H9 (cell line): ENCODE measurements around the gene TMTC2. TPM values are rescaled to one million over a fixed set of nuclear protein-coding genes. Genes with fewer than 3 reads are reported as not detected.

ENCODE experiments used
- DNase-seq: peaks from one replicate; pipeline ENCODE4 v3.0.0-alpha.2; 2017
- H2AFZ ChIP-seq: one replicate; pipeline ENCODE4 v1.6.1; 2013; ENCODE audit warnings: mild to moderate bottlenecking, low read length, control low read depth, moderate library complexity
- H2AK5ac ChIP-seq: 2 replicates; pipeline ENCODE4 v1.6.1; 2013; ENCODE audit warnings: low read length, control low read depth, mixed read lengths; ENCODE audit not compliant: insufficient read length
- H2BK120ac ChIP-seq: one replicate; pipeline ENCODE4 v1.6.1; 2013; ENCODE audit warnings: low read depth, mild to moderate bottlenecking, low read length, control low read depth, inconsistent platforms; ENCODE audit not compliant: poor library complexity, severe bottlenecking
- H2BK12ac ChIP-seq: 2 replicates; pipeline ENCODE4 v1.6.1; 2013; ENCODE audit warnings: low read length, control low read depth, mixed read lengths, low read depth; ENCODE audit not compliant: insufficient read length
- H2BK15ac ChIP-seq: 2 replicates; pipeline ENCODE4 v1.6.1; 2013; ENCODE audit warnings: low read depth, low read length, control low read depth
- H2BK20ac ChIP-seq: one replicate; pipeline ENCODE4 v1.6.1; 2013; ENCODE audit warnings: low read depth, mild to moderate bottlenecking, low read length, control low read depth, inconsistent platforms; ENCODE audit not compliant: poor library complexity, severe bottlenecking
- H2BK5ac ChIP-seq: 2 replicates; pipeline ENCODE4 v1.6.1; 2013; ENCODE audit warnings: low read length, control low read depth, mixed read lengths; ENCODE audit not compliant: insufficient read length
- H3K14ac ChIP-seq: 2 replicates; pipeline ENCODE4 v1.6.1; 2013; ENCODE audit warnings: low read length, control low read depth; ENCODE audit not compliant: insufficient read depth
- H3K18ac ChIP-seq: 2 replicates; pipeline ENCODE4 v1.6.1; 2013; ENCODE audit warnings: low read depth, mild to moderate bottlenecking, mixed read lengths, low read length, control low read depth; ENCODE audit not compliant: insufficient read length
- H3K23ac ChIP-seq: 2 replicates; pipeline ENCODE4 v1.6.1; 2013; ENCODE audit warnings: low read length, control low read depth, mixed read lengths, low read depth; ENCODE audit not compliant: insufficient read length
- H3K23me2 ChIP-seq: 2 replicates; pipeline ENCODE4 v1.6.1; 2013; ENCODE audit warnings: low read depth, mild to moderate bottlenecking, mixed read lengths, low read length, control low read depth; ENCODE audit not compliant: insufficient read length, poor library complexity, severe bottlenecking
- H3K27ac ChIP-seq: 2 replicates; pipeline ENCODE4 v1.5.1; 2013; ENCODE audit warnings: low read length, control low read depth, mixed read lengths, low read depth; ENCODE audit not compliant: insufficient read length
- H3K27me3 ChIP-seq: 2 replicates; pipeline ENCODE4 v1.6.1; 2013; ENCODE audit warnings: low read length, control low read depth, inconsistent platforms; ENCODE audit not compliant: insufficient read depth
- H3K4ac ChIP-seq: 2 replicates; pipeline ENCODE4 v1.6.1; 2013; ENCODE audit warnings: low read depth, mild to moderate bottlenecking, control low read depth, inconsistent platforms, low read length, moderate library complexity
- H3K4me1 ChIP-seq: 2 replicates; pipeline ENCODE4 v1.6.1; 2013; ENCODE audit warnings: low read length, control low read depth, inconsistent platforms; ENCODE audit not compliant: insufficient read depth
- H3K4me2 ChIP-seq: 2 replicates; pipeline ENCODE4 v1.6.1; 2013; ENCODE audit warnings: low read length, control low read depth, mixed read lengths; ENCODE audit not compliant: insufficient read length, insufficient read depth
- H3K56ac ChIP-seq: 2 replicates; pipeline ENCODE4 v1.6.1; 2013; ENCODE audit warnings: low read depth, mild to moderate bottlenecking, mixed read lengths, low read length, control low read depth; ENCODE audit not compliant: insufficient read length
- H3K79me1 ChIP-seq: 2 replicates; pipeline ENCODE4 v1.6.1; 2013; ENCODE audit warnings: low read depth, mild to moderate bottlenecking, moderate library complexity, low read length, control low read depth, inconsistent platforms; ENCODE audit not compliant: insufficient read depth, poor library complexity, severe bottlenecking
- H3K79me2 ChIP-seq: 2 replicates; pipeline ENCODE4 v1.6.1; 2013; ENCODE audit warnings: low read length, control low read depth, inconsistent platforms; ENCODE audit not compliant: insufficient read depth
- H3K9ac ChIP-seq: 2 replicates; pipeline ENCODE4 v1.6.1; 2013; ENCODE audit warnings: low read length, control low read depth, mixed read lengths; ENCODE audit not compliant: insufficient read length; ENCODE audit errors: extremely low read depth
- H3K9me3 ChIP-seq: one replicate; pipeline ENCODE4 v1.6.1; 2013; ENCODE audit warnings: low read depth, low read length, inconsistent platforms; ENCODE audit not compliant: control insufficient read depth
- H3T11ph ChIP-seq: one replicate; pipeline ENCODE4 v1.6.1; 2013; ENCODE audit warnings: mild to moderate bottlenecking, low read length, control low read depth, inconsistent platforms
- H4K20me1 ChIP-seq: one replicate; pipeline ENCODE4 v1.6.1; 2013; ENCODE audit not compliant: control insufficient read depth, insufficient read length, insufficient read depth
- H4K5ac ChIP-seq: 2 replicates; pipeline ENCODE4 v1.6.1; 2013; ENCODE audit warnings: low read depth, mild to moderate bottlenecking, mixed read lengths, low read length, control low read depth; ENCODE audit not compliant: insufficient read length
- H4K8ac ChIP-seq: replicated peaks from 2 replicates; pipeline ENCODE4 v1.6.1; 2013; ENCODE audit warnings: low read length, control low read depth, mixed read lengths, low read depth; ENCODE audit not compliant: insufficient read length
- H4K91ac ChIP-seq: 2 replicates; pipeline ENCODE4 v1.6.1; 2013; ENCODE audit warnings: low read depth, mild to moderate bottlenecking, moderate library complexity, mixed read lengths, low read length, control low read depth; ENCODE audit not compliant: insufficient read length
- H3K27ac Mint-ChIP-seq, 3 experiments: 2 replicates in 2 of 3; 3 replicates in 1 of 3; pipeline ENCODE4 v1.8.0; 2020 to 2021; ENCODE audit warnings: mixed read lengths in 3 of 3, mild to moderate bottlenecking in 1 of 3, moderate library complexity in 1 of 3
- H3K27me3 Mint-ChIP-seq: 2 replicates; pipeline ENCODE4 v1.8.0; 2021; ENCODE audit warnings: low read depth, mild to moderate bottlenecking, moderate library complexity, mixed read lengths
- H3K36me3 Mint-ChIP-seq, 3 experiments: 2 replicates in 2 of 3; 3 replicates in 1 of 3; pipeline ENCODE4 v1.8.0; 2020 to 2021; ENCODE audit warnings: low read depth in 3 of 3, mixed read lengths in 3 of 3; ENCODE audit not compliant: insufficient read depth in 1 of 3
- H3K4me1 Mint-ChIP-seq, 2 experiments: 2 replicates each; pipeline ENCODE4 v1.8.0; 2020; ENCODE audit warnings: mixed read lengths in 2 of 2
- H3K4me3 Mint-ChIP-seq, 2 experiments: 2 replicates in 1 of 2; 3 replicates in 1 of 2; pipeline ENCODE4 v1.8.0; 2020 to 2021; ENCODE audit warnings: mild to moderate bottlenecking in 2 of 2, mixed read lengths in 2 of 2, moderate library complexity in 1 of 2
- H3K9me3 Mint-ChIP-seq, 2 experiments: 2 replicates in 1 of 2; 3 replicates in 1 of 2; pipeline ENCODE4 v1.8.0; 2020; ENCODE audit warnings: mild to moderate bottlenecking in 2 of 2, mixed read lengths in 2 of 2, moderate library complexity in 1 of 2
- CTCF ChIP-seq: fragments of 200-600 bp; sonication (generic); conservative IDR thresholded peaks from 3 replicates; pipeline ENCODE4 v1.8.0; 2021; ENCODE audit warnings: antibody characterized with exemption, mild to moderate bottlenecking
- WGBS: extraction: QIAGEN DNeasy Blood & Tissue Kit; methylation state at CpG from one replicate; pipeline ENCODE4 v1.1.7; 2013; ENCODE audit warnings: missing lambda C conversion rate, low lambda C conversion rate, mixed read lengths; ENCODE audit not compliant: insufficient read length; ENCODE audit errors: extremely low coverage; 5-methylcytosine and 5-hydroxymethylcytosine counted together
- total RNA-seq: library from RNA; stranded (reverse); gene quantifications from 2 replicates; pipeline ENCODE4 v1.2.1, GENCODE V29; 2021

TMTC2 gene
- total RNA-seq, 1 experiment from 2014 or later: 3.1 TPM

- H2AK5ac ChIP-seq: no peak overlapping the region
- H3K14ac ChIP-seq: no peak overlapping the region
- no peak overlapping the region for H2BK5ac ChIP-seq
- Mint-ChIP-seq H3K27ac (no peak overlapping the region), H3K9me3 (no peaks in the 10 kb centered on the region), H3K36me3 (no peaks in the 10 kb centered on the region; a peak in 1 of 7 replicates), H3K4me3 (no peak overlapping the region), H3K4me1 (peaks cover 8% of the 10 kb centered on the region in 2 experiments), H3K27me3 (no peaks in the 10 kb centered on the region)
- no peak overlapping the region for H2BK20ac ChIP-seq
- no peaks in the 10 kb centered on the region for H3K27me3 ChIP-seq
- no peak overlapping the region for H2BK120ac ChIP-seq
- no peak overlapping the region for H3K4ac ChIP-seq
- H3K27ac ChIP-seq: no peak overlapping the region
- no peak overlapping the region for H4K8ac ChIP-seq
- H3K18ac ChIP-seq: no peak overlapping the region
- H3K79me2 ChIP-seq: no peaks in the 10 kb centered on the region
- no peak for DNase-seq
- H2BK12ac ChIP-seq: no peak overlapping the region
- no peak overlapping the region for H2AFZ ChIP-seq
- no CpG with 5 or more reads among the region's 2 CpGs for WGBS
- no peak overlapping the region for H3K56ac ChIP-seq
- H3K79me1 ChIP-seq: no peaks in the 10 kb centered on the region
- H3K9ac ChIP-seq: no peak overlapping the region
- H3K23me2 ChIP-seq: no peaks in the 10 kb centered on the region
- no peaks in the 10 kb centered on the region for H3K9me3 ChIP-seq
- H3K23ac ChIP-seq: no peak overlapping the region
- H3K4me2 ChIP-seq: no peak overlapping the region
- no peak overlapping the region for H4K5ac ChIP-seq
- TF ChIP-seq CTCF: no peak
- H3T11ph ChIP-seq: no peak overlapping the region
- no peaks in the 10 kb centered on the region for H4K20me1 ChIP-seq
- no peak overlapping the region for H4K91ac ChIP-seq
- no peaks in the 10 kb centered on the region for H3K4me1 ChIP-seq
- no peak overlapping the region for H2BK15ac ChIP-seq
Measured at GRCh38 chr12:82961835-82962234, 275.1 kb downstream of the TMTC2 start.
